Activated T-cell treated with anti-CD3 and anti-CD28 coated beads, Interleukin-2, amount 50 U/mL, for 72 hours (primary cell): ENCODE results near the gene PLIN1. TPM values are rescaled to one million over a fixed set of nuclear protein-coding genes. Genes with fewer than 3 reads are reported as not detected.

ENCODE experiments used
- ATAC-seq, 2 donors: fragments of 150-1000 bp; cut with Tn5 transposase; replicated peaks in 1 of 2; 2 replicates each; pipeline ENCODE4 v1.10.0; 2021; ENCODE audit warnings: moderate library complexity in 2 of 2, mild to moderate bottlenecking in 1 of 2
- DNase-seq, 2 donors: peaks; one replicate each; pipeline ENCODE4 v3.0.0; 2021 to 2022; ENCODE audit warnings: mixed read lengths in 1 of 2
- H3K27ac Mint-ChIP-seq: one replicate; pipeline ENCODE4 v1.8.0; 2022; ENCODE audit warnings: mild to moderate bottlenecking, moderate library complexity, mixed read lengths
- H3K27me3 Mint-ChIP-seq: one replicate; pipeline ENCODE4 v1.8.0; 2022; ENCODE audit warnings: low read depth, mixed read lengths
- H3K36me3 Mint-ChIP-seq, 2 donors: one replicate each; pipeline ENCODE4 v1.8.0; 2022; ENCODE audit warnings: mixed read lengths in 2 of 2, mild to moderate bottlenecking in 1 of 2; ENCODE audit not compliant: insufficient read depth in 2 of 2
- H3K4me1 Mint-ChIP-seq: one replicate; pipeline ENCODE4 v1.8.0; 2022; ENCODE audit warnings: low read depth, mixed read lengths
- H3K4me3 Mint-ChIP-seq, 2 donors: one replicate each; pipeline ENCODE4 v1.8.0; 2022; ENCODE audit warnings: mild to moderate bottlenecking in 2 of 2, mixed read lengths in 2 of 2, moderate library complexity in 2 of 2
- H3K9me3 Mint-ChIP-seq, 2 donors: one replicate each; pipeline ENCODE4 v1.8.0; 2022; ENCODE audit warnings: mixed read lengths in 2 of 2
- total RNA-seq, 2 donors: library from RNA; stranded (reverse); gene quantifications; one replicate each; pipeline ENCODE4 v1.2.3, GENCODE V29; 2022

PLIN1 gene
- total RNA-seq, 2 donors from 2014 or later, result 0.88 to 1.3 TPM

- no peaks in the 10 kb centered on the region for H3K4me1 Mint-ChIP-seq
- no peak overlapping the region for H3K27ac Mint-ChIP-seq
- DNase-seq (no peak), ATAC-seq (no peak)
- peaks cover 9 to 62% of the 10 kb centered on the region in 2 donors for H3K36me3 Mint-ChIP-seq
- H3K9me3 Mint-ChIP-seq, result no peaks in the 10 kb centered on the region
- no peaks in the 10 kb centered on the region for H3K27me3 Mint-ChIP-seq
- no peak overlapping the region for H3K4me3 Mint-ChIP-seq
Measured at GRCh38 chr15:89623165-89623564, 56.0 kb downstream of the PLIN1 start.

- DNase-seq (no peak), ATAC-seq (no peak)
- Mint-ChIP-seq H3K36me3 (peaks cover 10 to 59% of the 10 kb centered on the region in 2 donors), H3K27ac (no peak overlapping the region), H3K27me3 (no peaks in the 10 kb centered on the region), H3K4me3 (no peak overlapping the region), H3K4me1 (no peaks in the 10 kb centered on the region), H3K9me3 (no peaks in the 10 kb centered on the region)
Measured at GRCh38 chr15:89621547-89621946, 57.6 kb downstream of the PLIN1 start.

- DNase-seq (no peak), ATAC-seq (no peak)
- Mint-ChIP-seq H3K4me1 (no peaks in the 10 kb centered on the region), H3K27me3 (no peaks in the 10 kb centered on the region), H3K9me3 (peaks cover 5 to 12% of the 10 kb centered on the region in 2 donors), H3K4me3 (no peak overlapping the region), H3K27ac (no peak overlapping the region), H3K36me3 (peaks cover 28 to 54% of the 10 kb centered on the region in 2 donors)
Measured at GRCh38 chr15:89616228-89616627, 62.9 kb downstream of the PLIN1 start.

- Mint-ChIP-seq H3K9me3 (peaks cover 6 to 13% of the 10 kb centered on the region in 2 donors), H3K36me3 (peaks cover 38 to 58% of the 10 kb centered on the region in 2 donors), H3K27me3 (no peaks in the 10 kb centered on the region), H3K27ac (no peak overlapping the region), H3K4me3 (no peak overlapping the region), H3K4me1 (no peaks in the 10 kb centered on the region)
- no peak for ATAC-seq
- DNase-seq, result no peak
Measured at GRCh38 chr15:89615135-89615534, 64.0 kb downstream of the PLIN1 start.

Other genes with a start within 250 kb of the PLIN1 start
- not detected for gene RHCG, start 182.8 kb downstream of the PLIN1 start, total RNA-seq
- 10 to 100 TPM; 18.5 to 23.4 TPM for gene TICRR, start 103.9 kb downstream of the PLIN1 start, total RNA-seq
- gene KIF7, start 23.9 kb downstream of the PLIN1 start, total RNA-seq, result 1 to 10 TPM; 1.4 to 1.8 TPM
- gene PEX11A, start 11.4 kb upstream of the PLIN1 start, total RNA-seq, result 1 to 10 TPM; 4.0 to 7.3 TPM
- gene WDR93, start 11.4 kb upstream of the PLIN1 start, total RNA-seq, result under 1 TPM in 1 of 2 donors, not detected in 1; 0.19 TPM
- gene MESP1, start 71.9 kb upstream of the PLIN1 start, total RNA-seq, result 1 to 10 TPM; 2.4 to 4.5 TPM
- gene MESP2, start 97.0 kb upstream of the PLIN1 start, total RNA-seq, result not detected
- under 1 TPM; 0.28 to 0.43 TPM for gene ANPEP, start 135.5 kb upstream of the PLIN1 start, total RNA-seq
- gene AP3S2, start 214.6 kb upstream of the PLIN1 start, total RNA-seq, result 10 to 100 TPM; 28.5 to 40.2 TPM
- gene ARPIN, start 233.6 kb upstream of the PLIN1 start, total RNA-seq, result not detected